GM19043 (cell line): Measurements from ENCODE around the gene RETREG2.
"Not testable (repeated sequence)": the region's sequence is repeated elsewhere in the genome, so short reads cannot be mapped to it uniquely, and the experiment has no call there.

Experiments used
- ATAC-seq: cut with Tn5 transposase; IDR thresholded peaks from one replicate; pipeline ENCODE4 v1.9.1; 2021; ENCODE audit warnings: low read depth; ENCODE audit not compliant: unreplicated experiment

The RETREG2 gene

GRCh38 chr2:219184121-219184520 is 6.0 kb downstream of the RETREG2 start:
- ATAC-seq, result no peak

GRCh38 chr2:219186754-219187456 is 8.8 kb downstream of the RETREG2 start:
- no peak for ATAC-seq

GRCh38 chr2:219197388-219197787 is 19.3 kb downstream of the RETREG2 start:
- ATAC-seq, result no peak

GRCh38 chr2:219198974-219199373 is 20.9 kb downstream of the RETREG2 start:
- ATAC-seq, result no peak

GRCh38 chr2:219199470-219200211 is 21.6 kb downstream of the RETREG2 start:
- no peak for ATAC-seq

GRCh38 chr2:219200502-219201326 is 22.6 kb downstream of the RETREG2 start:
- not testable (repeated sequence) for ATAC-seq

GRCh38 chr2:219201331-219201730 is 23.3 kb downstream of the RETREG2 start:
- not testable (repeated sequence) for ATAC-seq

- ATAC-seq, result no peak
Measured at GRCh38 chr2:219204425-219205164, 26.5 kb downstream of the RETREG2 start.

- no peak for ATAC-seq
Measured at GRCh38 chr2:219205165-219205538, 27.1 kb downstream of the RETREG2 start.

- ATAC-seq, result no peak
Measured at GRCh38 chr2:219205981-219206327, 27.9 kb downstream of the RETREG2 start.

- ATAC-seq, result peak; percentile 97
Measured at GRCh38 chr2:219206328-219207133, 28.5 kb downstream of the RETREG2 start, which contains the start of gene ZFAND2B. Gene ZFAND2B, plus strand, starts transcription at chr2:219206782. Its CDS starts 206 bp downstream, at chr2:219206988.

GRCh38 chr2:219207134-219207883 is 29.2 kb downstream of the RETREG2 start:
- ATAC-seq, result no peak

GRCh38 chr2:219207884-219208740 is 30.0 kb downstream of the RETREG2 start:
- ATAC-seq, result no peak

- ATAC-seq, result no peak
Measured at GRCh38 chr2:219209236-219210195, 31.4 kb downstream of the RETREG2 start.

- no peak for ATAC-seq
Measured at GRCh38 chr2:219210196-219210885, 32.3 kb downstream of the RETREG2 start.

- no peak for ATAC-seq
Measured at GRCh38 chr2:219210886-219211362, 32.8 kb downstream of the RETREG2 start.
